GM12801 (cell line): Measurements from ENCODE around the gene FLT4.

Experiments
- TF ChIP-seq, protein P1 (sequence below): IDR thresholded peaks from one replicate; pipeline ENCODE4 v1.5.1; 2011; ENCODE audit warnings: control low read depth; ENCODE audit not compliant: insufficient read length; ENCODE audit errors: extremely low read depth

FLT4 gene

DNA sequence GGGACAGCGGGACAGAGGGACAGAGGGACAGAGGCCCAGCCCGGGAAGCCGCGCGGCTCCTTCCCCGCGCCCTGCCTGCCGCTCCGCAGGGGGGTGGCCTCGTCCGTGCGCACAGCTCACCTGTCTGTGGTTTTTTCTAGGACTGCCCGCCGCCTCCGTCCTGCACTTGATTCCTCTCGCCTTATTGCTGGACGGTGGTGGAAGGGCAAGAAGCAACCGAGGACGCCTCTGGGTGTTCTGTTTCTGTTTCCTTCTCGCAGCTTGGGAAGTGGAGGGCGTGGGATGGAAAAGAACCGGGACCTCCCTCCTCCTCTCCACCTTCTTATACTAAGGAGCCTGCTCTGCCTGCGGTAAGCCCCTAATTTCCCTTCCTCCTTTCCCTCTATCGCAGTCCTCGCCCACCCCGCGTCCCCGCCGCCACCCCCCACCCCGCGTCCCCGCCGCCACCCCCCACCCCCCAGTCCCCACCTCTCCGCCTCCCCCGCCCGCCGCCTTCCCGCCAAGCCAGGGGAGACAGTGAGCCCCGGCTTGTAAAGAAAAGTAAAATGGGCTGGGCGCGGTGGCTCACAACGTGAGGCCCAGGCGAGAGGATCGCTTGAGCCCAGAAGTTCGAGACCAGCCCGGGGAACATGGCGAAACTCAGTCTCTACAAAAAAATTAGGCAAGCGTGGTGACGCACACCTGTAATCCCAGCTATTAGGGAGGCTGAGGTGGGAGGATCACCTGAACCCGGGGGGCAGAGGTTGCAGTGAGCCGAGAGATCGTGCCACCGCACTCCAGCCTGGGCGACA, 9.6 kb upstream of the FLT4 start:
- TF ChIP-seq, protein P1, sequence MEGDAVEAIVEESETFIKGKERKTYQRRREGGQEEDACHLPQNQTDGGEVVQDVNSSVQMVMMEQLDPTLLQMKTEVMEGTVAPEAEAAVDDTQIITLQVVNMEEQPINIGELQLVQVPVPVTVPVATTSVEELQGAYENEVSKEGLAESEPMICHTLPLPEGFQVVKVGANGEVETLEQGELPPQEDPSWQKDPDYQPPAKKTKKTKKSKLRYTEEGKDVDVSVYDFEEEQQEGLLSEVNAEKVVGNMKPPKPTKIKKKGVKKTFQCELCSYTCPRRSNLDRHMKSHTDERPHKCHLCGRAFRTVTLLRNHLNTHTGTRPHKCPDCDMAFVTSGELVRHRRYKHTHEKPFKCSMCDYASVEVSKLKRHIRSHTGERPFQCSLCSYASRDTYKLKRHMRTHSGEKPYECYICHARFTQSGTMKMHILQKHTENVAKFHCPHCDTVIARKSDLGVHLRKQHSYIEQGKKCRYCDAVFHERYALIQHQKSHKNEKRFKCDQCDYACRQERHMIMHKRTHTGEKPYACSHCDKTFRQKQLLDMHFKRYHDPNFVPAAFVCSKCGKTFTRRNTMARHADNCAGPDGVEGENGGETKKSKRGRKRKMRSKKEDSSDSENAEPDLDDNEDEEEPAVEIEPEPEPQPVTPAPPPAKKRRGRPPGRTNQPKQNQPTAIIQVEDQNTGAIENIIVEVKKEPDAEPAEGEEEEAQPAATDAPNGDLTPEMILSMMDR, result no peak

DNA sequence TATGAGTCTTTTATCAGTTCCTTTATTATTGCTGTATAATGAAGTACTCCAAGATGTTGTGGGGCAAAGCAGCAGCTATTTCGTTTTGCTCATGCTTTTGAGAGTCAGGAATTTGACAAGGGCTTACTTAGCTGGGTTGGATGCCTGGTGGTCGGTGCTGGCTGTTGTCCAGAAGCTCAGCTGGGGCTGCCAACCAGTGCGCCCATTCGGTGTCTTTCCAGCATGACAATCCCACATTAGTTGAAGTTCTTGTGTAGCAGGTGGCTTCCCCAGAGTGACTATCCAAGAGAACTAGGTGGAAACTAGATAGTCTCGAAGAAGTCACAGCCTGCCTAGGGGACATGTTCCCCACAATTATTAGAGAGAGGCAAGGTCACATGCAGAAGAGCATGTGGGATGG, 3.4 kb upstream of the FLT4 start:
- TF ChIP-seq, protein P1, result no peak

DNA sequence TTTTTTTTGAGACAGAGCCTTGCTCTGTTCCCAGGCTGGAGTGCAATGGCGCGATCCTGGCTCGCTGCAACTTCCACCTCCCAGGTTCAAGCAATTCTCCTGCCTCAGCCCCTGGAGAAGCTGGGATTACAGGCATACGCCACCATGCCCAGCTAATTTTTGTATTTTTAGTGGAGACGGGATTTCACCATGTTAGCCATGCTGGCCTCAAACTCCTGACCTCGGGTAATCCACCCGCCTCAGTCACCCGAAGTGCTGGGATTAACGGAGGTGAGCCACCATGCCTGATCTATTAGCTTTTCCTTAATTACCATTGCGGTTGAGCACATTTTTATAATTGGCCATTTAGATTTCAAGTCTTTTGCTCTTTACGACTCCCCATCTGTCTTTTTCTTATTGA, 2.9 kb upstream of the FLT4 start:
- TF ChIP-seq, protein P1, result no peak

DNA sequence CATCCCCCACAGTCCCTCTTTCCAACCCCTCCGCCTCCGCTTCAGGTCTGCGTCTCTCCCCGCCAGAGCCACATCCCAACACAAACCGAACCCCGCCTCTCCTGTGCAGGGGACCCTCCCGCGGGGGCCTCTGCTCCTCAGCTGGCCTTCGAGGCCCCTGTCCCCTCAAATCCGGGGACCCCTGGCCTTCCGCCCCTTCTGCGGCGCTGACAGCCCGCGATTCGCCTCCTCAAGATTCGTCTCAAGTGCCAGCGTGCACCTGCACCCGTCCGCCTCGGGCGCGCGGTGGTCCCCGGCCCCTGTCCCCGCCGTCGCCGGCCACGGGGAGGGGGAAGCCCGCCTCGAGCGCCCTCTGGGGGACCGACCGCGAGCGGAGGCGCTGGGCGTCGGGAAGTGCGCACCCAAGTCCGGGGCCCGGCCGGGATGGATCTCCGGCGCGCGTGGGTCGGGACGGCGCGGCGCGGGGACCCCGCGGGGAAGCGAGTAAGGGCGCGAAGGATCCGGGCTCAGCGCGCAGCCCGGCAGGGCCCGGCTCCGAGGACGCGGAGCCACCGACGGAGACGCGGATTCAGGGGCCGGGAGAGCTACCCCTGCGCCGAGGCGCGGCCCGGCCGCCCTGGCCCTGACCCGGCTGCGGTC, 623 bp downstream of the FLT4 start:
- TF ChIP-seq, protein P1, result no peak

DNA sequence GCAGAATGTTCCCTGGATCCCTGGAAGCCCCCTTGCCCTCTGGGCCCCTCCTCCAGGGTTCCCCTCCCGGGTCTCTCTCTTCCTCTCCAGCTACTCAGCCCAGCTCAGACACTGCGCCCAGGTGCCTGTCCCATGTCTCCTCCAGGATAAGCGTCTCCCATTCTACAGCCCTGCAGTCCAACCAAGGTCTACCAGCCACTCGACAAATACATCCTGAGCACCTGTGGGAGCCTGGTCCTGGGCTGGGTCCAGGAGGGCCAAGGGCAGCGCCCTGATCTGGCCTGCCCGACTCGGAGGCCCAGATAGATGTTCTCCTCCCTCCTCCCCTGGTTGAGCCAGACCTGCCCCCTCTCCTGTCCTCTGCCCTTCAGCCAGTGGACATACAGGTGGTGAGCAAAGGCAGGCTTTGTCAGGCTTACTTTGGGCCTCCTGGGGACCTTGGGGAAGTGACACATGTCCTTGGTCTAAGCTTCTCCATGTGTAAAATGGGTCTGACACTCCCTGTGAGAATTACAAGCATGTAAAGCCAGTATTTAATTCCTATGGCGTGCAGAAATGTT, 1.4 kb downstream of the FLT4 start:
- TF ChIP-seq, protein P1, result no peak

DNA sequence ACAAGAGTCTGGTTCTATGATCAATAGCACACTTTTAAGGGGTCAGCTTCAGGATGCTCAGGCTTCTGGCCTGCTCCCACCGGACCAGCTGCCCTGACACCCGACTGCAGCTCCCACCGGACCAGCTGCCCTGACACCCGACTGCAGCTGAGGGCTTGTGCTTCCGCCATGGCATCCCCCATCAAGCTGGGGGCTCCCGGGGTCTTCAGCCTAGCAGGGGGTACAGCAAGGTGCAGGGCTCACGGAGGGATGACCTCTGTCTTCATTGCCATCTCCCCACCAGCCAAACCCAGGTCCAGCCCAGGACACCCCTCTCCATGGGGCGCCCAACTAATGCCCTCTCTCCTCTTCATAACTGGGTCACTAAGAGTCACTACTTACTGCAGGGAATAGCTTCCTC, 1.9 kb downstream of the FLT4 start:
- TF ChIP-seq, protein P1, result no peak

DNA sequence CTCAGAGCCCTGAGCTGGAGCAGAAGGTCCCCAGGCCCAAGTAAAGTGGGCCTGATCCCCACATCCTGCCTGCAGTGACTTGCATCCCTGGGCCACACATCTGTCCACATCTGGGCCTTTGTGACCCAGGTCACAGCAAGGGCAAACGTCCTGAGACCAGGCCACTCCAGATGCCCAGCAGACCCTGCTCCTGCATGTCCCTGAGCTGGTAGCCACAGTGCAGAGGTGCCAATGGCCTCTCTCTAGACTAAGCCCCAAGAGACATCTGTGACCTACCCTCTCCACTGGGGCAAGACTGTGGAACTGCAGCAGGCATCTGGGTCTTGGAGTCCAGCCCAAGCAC, 2.5 kb downstream of the FLT4 start:
- TF ChIP-seq, protein P1, result no peak
